Measurements from ENCODE around the gene MED19.

- TF ChIP-seq CTCF (IDR thresholded peaks at IDR 0.05; ENCODE audit: borderline replicate concordance, extremely low read depth, low read length, poor library complexity, severe bottlenecking) (no peak), EZH2 (IDR thresholded peaks at IDR 0.05; ENCODE audit: borderline replicate concordance, low read depth, low read length, severe bottlenecking) (no peak)
Measured at GRCh38 chr11:57659669-57660068, 52.3 kb downstream of the MED19 start.
